SKM-1 treated with dmso at 0.1 percent for 144 hours (cell line): ENCODE data around the gene PPP1CA.

Experiments
- DNase-seq: peaks from one replicate; lab custom pipeline; 2025; ENCODE audit not compliant: unreplicated experiment; lab: John Stamatoyannopoulos, UW

The PPP1CA gene

GRCh38 chr11:67370351-67371076 is 31.1 kb downstream of the PPP1CA start:
- no peak for DNase-seq

- no peak for DNase-seq
These were observed 31.8 kb downstream of the PPP1CA start for GRCh38 chr11:67369801-67370284.

- no peak for DNase-seq
These were observed 32.4 kb downstream of the PPP1CA start for GRCh38 chr11:67369275-67369674.

- no peak for DNase-seq
These were observed 33.0 kb downstream of the PPP1CA start for GRCh38 chr11:67368621-67369020.

- no peak for DNase-seq
These were observed 33.9 kb downstream of the PPP1CA start for GRCh38 chr11:67367761-67368227.

- DNase-seq, result no peak
These were observed 34.5 kb downstream of the PPP1CA start for GRCh38 chr11:67366961-67367760.

GRCh38 chr11:67366546-67366945 is 35.1 kb downstream of the PPP1CA start:
- no peak for DNase-seq

- DNase-seq, result no peak
These were observed 35.8 kb downstream of the PPP1CA start for GRCh38 chr11:67365736-67366444.

GRCh38 chr11:67364783-67365722 is 36.6 kb downstream of the PPP1CA start:
- DNase-seq, result no peak

GRCh38 chr11:67364169-67364568 is 37.5 kb downstream of the PPP1CA start:
- no peak for DNase-seq

GRCh38 chr11:67357831-67358670 is 43.6 kb downstream of the PPP1CA start:
- DNase-seq, result no peak

GRCh38 chr11:67356864-67357561 is 44.6 kb downstream of the PPP1CA start:
- DNase-seq, result peak; percentile 82

GRCh38 chr11:67356387-67356863 is 45.2 kb downstream of the PPP1CA start:
- DNase-seq, result no peak

GRCh38 chr11:67355794-67356386 is 45.8 kb downstream of the PPP1CA start:
- DNase-seq, result no peak

- no peak for DNase-seq
These were observed 46.5 kb downstream of the PPP1CA start for GRCh38 chr11:67355023-67355793.

- no peak for DNase-seq
These were observed 47.3 kb downstream of the PPP1CA start for GRCh38 chr11:67354075-67355022.
